GM12872 (cell line): ENCODE results near the gene SOST.

ENCODE experiments used
- CTCF ChIP-seq: IDR thresholded peaks from 3 replicates; pipeline ENCODE4 v1.5.1; 2011; ENCODE audit warnings: low read depth, mild to moderate bottlenecking, low read length, moderate library complexity; ENCODE audit not compliant: insufficient read depth

Gene SOST

GRCh38 chr17:43737722-43738121, 20.9 kb downstream of the SOST start:
- TF ChIP-seq CTCF = no peak

GRCh38 chr17:43736389-43736788, 22.2 kb downstream of the SOST start:
- no peak for TF ChIP-seq CTCF

- no peak for TF ChIP-seq CTCF
Measured at GRCh38 chr17:43734376-43734775, 24.2 kb downstream of the SOST start.

GRCh38 chr17:43733956-43734355, 24.6 kb downstream of the SOST start:
- no peak for TF ChIP-seq CTCF

- no peak for TF ChIP-seq CTCF
Measured at GRCh38 chr17:43732958-43733357, 25.6 kb downstream of the SOST start.

- TF ChIP-seq CTCF = no peak
Measured at GRCh38 chr17:43728081-43728480, 30.5 kb downstream of the SOST start.

- no peak for TF ChIP-seq CTCF
Measured at GRCh38 chr17:43723697-43724359, 34.8 kb downstream of the SOST start.
